ENCODE data around the gene C6orf163. TPM values are rescaled to one million over a fixed set of nuclear protein-coding genes. Genes with fewer than 3 reads are reported as not detected.

Gene C6orf163
- total RNA-seq, 2 donors from 2014 or later: 4.7 to 7.4 TPM

DNA sequence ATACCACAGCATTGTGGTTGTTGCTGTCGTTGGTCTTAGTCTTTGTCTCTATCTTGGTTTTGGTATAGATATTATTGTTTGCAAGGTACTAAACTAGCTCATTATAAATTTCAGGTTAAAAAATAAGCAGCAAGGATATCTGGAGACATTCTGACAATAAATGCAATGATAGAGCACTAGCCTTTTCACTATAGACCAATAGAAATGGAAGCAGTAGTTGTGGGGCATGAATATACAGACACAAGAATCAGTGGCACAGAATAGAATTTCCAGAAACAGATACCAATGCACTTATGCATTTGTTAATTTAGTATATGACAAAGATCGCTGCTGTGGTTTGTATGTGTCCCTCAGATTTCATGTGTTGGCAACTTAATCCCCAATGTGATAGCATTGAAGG is 32.0 kb downstream of the C6orf163 start:
- no peak for DNase-seq (ENCODE audit: low spot score)
- Histone ChIP-seq H3K36me3 (no peaks in the 10 kb centered on the region), H3K27ac (no peak overlapping the region), H3K4me3 (no peak overlapping the region), H3K9me3 (no peaks in the 10 kb centered on the region), H3K4me1 (replicated peaks) (no peaks in the 10 kb centered on the region), H3K27me3 (replicated peaks; ENCODE audit: insufficient read depth) (no peaks in the 10 kb centered on the region)
- intact Hi-C loops (cut with DNase I): no loop called here
- WGBS: 97% methylated on average over 2 of the region's 2 CpGs
- no peak for TF ChIP-seq POLR2AphosphoS5 (IDR thresholded peaks at IDR 0.05)

DNA sequence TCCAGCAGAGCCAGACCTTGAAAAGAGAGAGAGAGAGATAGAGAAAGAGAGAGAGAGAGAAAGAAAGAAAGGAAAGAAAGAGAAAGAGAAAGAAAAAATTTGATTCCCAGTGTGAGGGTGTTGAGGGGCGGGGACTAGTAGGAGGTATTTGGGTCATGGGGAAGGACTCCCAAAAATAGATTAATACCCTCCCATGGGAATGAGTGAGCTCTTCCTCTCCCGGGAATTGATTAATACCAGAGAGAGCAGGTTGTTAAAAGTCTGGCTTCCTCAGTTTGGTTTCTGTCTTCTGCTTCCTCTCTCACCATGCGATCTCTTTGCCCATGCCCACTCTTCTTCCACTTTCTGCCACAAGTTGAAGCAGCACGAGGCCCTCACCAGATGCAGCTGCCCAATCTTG is 34.3 kb downstream of the C6orf163 start:
- H3K9me3 ChIP-seq: no peaks in the 10 kb centered on the region
- H3K4me1 ChIP-seq (replicated peaks): no peaks in the 10 kb centered on the region
- H3K27ac ChIP-seq: no peak overlapping the region
- intact Hi-C loops (cut with DNase I): no loop called here
- no peaks in the 10 kb centered on the region for H3K36me3 ChIP-seq
- TF ChIP-seq, protein P1, sequence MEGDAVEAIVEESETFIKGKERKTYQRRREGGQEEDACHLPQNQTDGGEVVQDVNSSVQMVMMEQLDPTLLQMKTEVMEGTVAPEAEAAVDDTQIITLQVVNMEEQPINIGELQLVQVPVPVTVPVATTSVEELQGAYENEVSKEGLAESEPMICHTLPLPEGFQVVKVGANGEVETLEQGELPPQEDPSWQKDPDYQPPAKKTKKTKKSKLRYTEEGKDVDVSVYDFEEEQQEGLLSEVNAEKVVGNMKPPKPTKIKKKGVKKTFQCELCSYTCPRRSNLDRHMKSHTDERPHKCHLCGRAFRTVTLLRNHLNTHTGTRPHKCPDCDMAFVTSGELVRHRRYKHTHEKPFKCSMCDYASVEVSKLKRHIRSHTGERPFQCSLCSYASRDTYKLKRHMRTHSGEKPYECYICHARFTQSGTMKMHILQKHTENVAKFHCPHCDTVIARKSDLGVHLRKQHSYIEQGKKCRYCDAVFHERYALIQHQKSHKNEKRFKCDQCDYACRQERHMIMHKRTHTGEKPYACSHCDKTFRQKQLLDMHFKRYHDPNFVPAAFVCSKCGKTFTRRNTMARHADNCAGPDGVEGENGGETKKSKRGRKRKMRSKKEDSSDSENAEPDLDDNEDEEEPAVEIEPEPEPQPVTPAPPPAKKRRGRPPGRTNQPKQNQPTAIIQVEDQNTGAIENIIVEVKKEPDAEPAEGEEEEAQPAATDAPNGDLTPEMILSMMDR (IDR thresholded peaks at IDR 0.05): no peak
- TF ChIP-seq POLR2AphosphoS5 (IDR thresholded peaks at IDR 0.05) (no peak), POLR2A (IDR thresholded peaks at IDR 0.05) (no peak)
- no peaks in the 10 kb centered on the region for H3K27me3 ChIP-seq (replicated peaks; ENCODE audit: insufficient read depth)
- DNase-seq (ENCODE audit: low spot score): no peak
- WGBS: 92% methylated on average over 4 of the region's 4 CpGs
- no peak overlapping the region for H3K4me3 ChIP-seq

- no peak for DNase-seq (ENCODE audit: low spot score)
- 78% methylated on average over 5 of the region's 5 CpGs for WGBS
- Histone ChIP-seq H3K4me3 (no peak overlapping the region), H3K9me3 (no peaks in the 10 kb centered on the region), H3K4me1 (replicated peaks) (no peaks in the 10 kb centered on the region), H3K36me3 (no peaks in the 10 kb centered on the region), H3K27ac (no peak overlapping the region), H3K27me3 (replicated peaks; ENCODE audit: insufficient read depth) (no peaks in the 10 kb centered on the region)
- no peak for TF ChIP-seq POLR2AphosphoS5 (IDR thresholded peaks at IDR 0.05)
- no peak for TF ChIP-seq POLR2A (IDR thresholded peaks at IDR 0.05)
- TF ChIP-seq, protein P1 (IDR thresholded peaks at IDR 0.05): no peak
- intact Hi-C loops (cut with DNase I): no loop called here
These were observed 38.2 kb downstream of the C6orf163 start for GRCh38 chr6:87382861-87383260.

- H3K36me3 ChIP-seq: no peaks in the 10 kb centered on the region
- no peak for DNase-seq (ENCODE audit: low spot score)
- no peak overlapping the region for H3K27ac ChIP-seq
- 57% methylated on average over 1 of the region's 1 CpG for WGBS
- intact Hi-C loops (cut with DNase I): no loop called here
- TF ChIP-seq POLR2A (IDR thresholded peaks at IDR 0.05): no peak
- TF ChIP-seq, protein P1 (IDR thresholded peaks at IDR 0.05): no peak
- TF ChIP-seq POLR2AphosphoS5 (IDR thresholded peaks at IDR 0.05): no peak
- H3K27me3 ChIP-seq (replicated peaks; ENCODE audit: insufficient read depth): no peaks in the 10 kb centered on the region
- no peaks in the 10 kb centered on the region for H3K9me3 ChIP-seq
- no peaks in the 10 kb centered on the region for H3K4me1 ChIP-seq (replicated peaks)
- H3K4me3 ChIP-seq: no peak overlapping the region
These were observed 39.4 kb downstream of the C6orf163 start for GRCh38 chr6:87384038-87384437.

DNA sequence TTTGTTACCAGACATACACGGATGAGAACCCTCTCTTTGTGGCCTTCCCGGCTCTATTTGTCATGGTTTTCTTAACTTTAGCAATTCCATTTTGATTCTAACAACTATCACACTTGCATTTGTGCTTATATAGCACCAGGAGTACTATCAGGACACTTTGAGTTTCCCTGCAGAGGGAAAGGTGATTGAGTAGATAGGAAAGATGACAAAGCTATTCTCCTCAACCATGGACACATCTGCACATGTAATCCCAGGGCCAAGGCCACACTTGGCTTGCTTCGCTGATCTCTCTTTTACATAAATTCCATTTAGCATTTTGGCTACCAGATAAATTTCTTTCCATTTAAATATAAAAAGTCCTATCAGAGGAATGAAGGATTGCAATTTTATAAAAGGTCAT is 39.8 kb downstream of the C6orf163 start:
- Histone ChIP-seq H3K4me1 (replicated peaks) (no peaks in the 10 kb centered on the region), H3K4me3 (no peak overlapping the region), H3K27me3 (replicated peaks; ENCODE audit: insufficient read depth) (no peaks in the 10 kb centered on the region), H3K36me3 (no peaks in the 10 kb centered on the region), H3K9me3 (no peaks in the 10 kb centered on the region), H3K27ac (no peak overlapping the region)
- intact Hi-C loops (cut with DNase I): no loop called here
- WGBS: 78% methylated on average over 3 of the region's 3 CpGs
- no peak for DNase-seq (ENCODE audit: low spot score)
- no peak for TF ChIP-seq POLR2AphosphoS5 (IDR thresholded peaks at IDR 0.05)
- TF ChIP-seq, protein P1 (IDR thresholded peaks at IDR 0.05): no peak
- TF ChIP-seq POLR2A (IDR thresholded peaks at IDR 0.05): no peak
